T-helper 1 cell treated with Interleukin-12 subunit alpha and Interleukin-12 subunit beta and Interleukin-4 antibody, amounts not matched to agents 30 ng/mL and 1 ng/mL, for 36 hours (primary cell): ENCODE results near the gene MICAL3. TPM values are rescaled to one million over a fixed set of nuclear protein-coding genes. Genes with fewer than 3 reads are reported as not detected.

Experiments
- intact Hi-C: fragments of 100-400 bp; cut with micrococcal nuclease; formaldehyde crosslinking; loops from one replicate; pipeline ENCODE4 v1.15.1; 2024
- total RNA-seq: library from RNA; stranded (reverse); gene quantifications from 2 replicates; pipeline ENCODE4 v1.2.3, GENCODE V29; 2022

The MICAL3 gene
- total RNA-seq, 1 donor from 2014 or later, result 45.0 TPM

- intact Hi-C loops, result no loop called here
Observed at GRCh38 chr22:17875156-17875555, 149.2 kb downstream of the MICAL3 start.

GRCh38 chr22:17874231-17874905, 150.0 kb downstream of the MICAL3 start:
- intact Hi-C loops, result no loop called here

GRCh38 chr22:17873804-17874203, 150.6 kb downstream of the MICAL3 start:
- intact Hi-C loops, result no loop called here

GRCh38 chr22:17873116-17873515, 151.2 kb downstream of the MICAL3 start:
- intact Hi-C loops, result no loop called here

GRCh38 chr22:17872471-17872870, 151.9 kb downstream of the MICAL3 start:
- intact Hi-C loops, result no loop called here

- intact Hi-C loops, result no loop called here
Observed at GRCh38 chr22:17871726-17872458, 152.5 kb downstream of the MICAL3 start.

GRCh38 chr22:17870407-17870806, 154.0 kb downstream of the MICAL3 start:
- intact Hi-C loops, result no loop called here

GRCh38 chr22:17869285-17870096, 154.9 kb downstream of the MICAL3 start:
- intact Hi-C loops, result no loop called here

GRCh38 chr22:17868771-17869170, 155.6 kb downstream of the MICAL3 start:
- intact Hi-C loops, result no loop called here

GRCh38 chr22:17867160-17867785, 157.1 kb downstream of the MICAL3 start:
- intact Hi-C loops, result no loop called here

GRCh38 chr22:17866621-17867020, 157.7 kb downstream of the MICAL3 start:
- intact Hi-C loops, result no loop called here

GRCh38 chr22:17866127-17866526, 158.2 kb downstream of the MICAL3 start:
- intact Hi-C loops, result no loop called here

GRCh38 chr22:17865183-17866055, 158.9 kb downstream of the MICAL3 start:
- intact Hi-C loops, result no loop called here

GRCh38 chr22:17864398-17865182, 159.8 kb downstream of the MICAL3 start:
- intact Hi-C loops, result no loop called here

GRCh38 chr22:17862646-17863181, 161.6 kb downstream of the MICAL3 start:
- intact Hi-C loops, result no loop called here

- intact Hi-C loops, result no loop called here
Observed at GRCh38 chr22:17861909-17862308, 162.5 kb downstream of the MICAL3 start.

- intact Hi-C loops, result no loop called here
Observed at GRCh38 chr22:17860220-17860965, 164.0 kb downstream of the MICAL3 start.

- intact Hi-C loops, result no loop called here
Observed at GRCh38 chr22:17858033-17858432, 166.3 kb downstream of the MICAL3 start.
